GM20000 (cell line): Measurements from ENCODE around the gene TXNRD3.

ENCODE experiments used
- DNase-seq: peaks from one replicate; pipeline ENCODE4 v3.0.0; 2012; ENCODE audit warnings: low spot score
- CTCF ChIP-seq: IDR thresholded peaks from 2 replicates; pipeline ENCODE4 v1.5.1; 2012; ENCODE audit warnings: mild to moderate bottlenecking, control low read depth; ENCODE audit errors: extremely low read depth, missing control alignments

Gene TXNRD3

GRCh38 chr3:126657901-126658300 is 3.0 kb upstream of the TXNRD3 start:
- DNase-seq = no peak
- no peak for TF ChIP-seq CTCF

GRCh38 chr3:126656371-126657134 is 1.6 kb upstream of the TXNRD3 start:
- DNase-seq = no peak
- TF ChIP-seq CTCF = no peak

DNA sequence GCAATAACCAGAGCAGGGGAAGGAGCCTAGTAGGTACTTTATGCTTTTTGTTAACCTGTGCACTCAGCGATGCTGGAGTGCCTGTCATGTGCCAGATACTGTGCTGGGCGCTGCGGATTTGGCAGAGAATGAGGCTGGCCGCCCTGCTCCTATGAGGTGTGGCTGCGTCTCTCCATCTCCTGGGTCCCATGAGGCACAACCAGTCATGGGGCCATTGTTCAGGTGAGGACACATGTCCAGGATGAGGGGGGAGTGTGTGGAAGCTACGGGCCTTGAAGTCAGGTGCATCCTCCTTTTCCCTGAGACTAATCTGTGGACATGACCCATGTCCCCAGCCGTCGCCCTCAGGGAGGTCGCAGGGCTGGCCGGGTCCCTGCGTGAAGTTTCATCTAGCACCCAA is 963 bp upstream of the TXNRD3 start:
- TF ChIP-seq CTCF = no peak

DNA sequence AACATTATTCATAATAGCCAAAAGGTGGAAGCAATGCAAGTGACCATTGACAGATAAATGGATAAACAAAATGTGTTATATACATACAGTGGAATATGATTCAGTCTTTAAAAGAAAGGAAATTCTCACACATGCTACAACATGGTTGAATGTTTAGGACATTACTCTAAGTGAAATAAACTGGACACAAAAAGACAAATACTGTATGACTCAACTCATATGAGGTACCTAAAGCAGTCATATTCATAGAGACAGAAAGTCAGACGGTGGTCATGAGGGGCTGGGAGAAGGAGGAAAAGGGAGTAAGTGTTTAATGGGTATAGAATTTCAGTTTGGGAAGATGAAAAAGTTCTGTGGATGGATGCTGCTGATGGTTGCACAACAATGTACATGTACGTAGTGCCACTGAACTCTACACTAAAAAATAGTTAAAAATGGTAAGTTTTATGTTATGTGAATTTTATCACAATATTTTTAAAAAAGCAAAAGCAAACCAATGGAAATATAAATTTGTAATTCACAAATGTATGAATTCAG is 5.3 kb downstream of the TXNRD3 start:
- no peak for TF ChIP-seq CTCF
- DNase-seq = no peak

More for the DNA sequence above, 963 bp upstream of the TXNRD3 start:
- no peak for DNase-seq

DNA sequence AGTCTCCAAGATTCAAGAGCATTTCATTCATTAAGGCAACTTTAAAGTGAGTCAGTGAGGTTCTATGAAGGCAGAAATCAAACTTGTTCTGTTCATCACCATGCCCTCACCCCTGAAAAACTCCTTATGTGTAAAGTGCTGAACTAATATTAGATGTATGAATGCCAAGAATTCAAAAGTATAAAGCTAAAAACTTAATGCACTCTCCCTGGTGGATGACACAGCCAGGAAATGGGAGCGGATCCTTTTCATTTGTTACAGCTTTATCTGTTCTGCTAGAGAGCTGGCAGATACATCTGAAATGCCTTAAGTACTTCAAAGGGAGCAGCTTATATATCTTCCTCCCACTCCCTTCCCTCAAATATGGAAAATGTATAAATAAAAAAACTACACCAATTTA is 8.2 kb downstream of the TXNRD3 start:
- TF ChIP-seq CTCF = no peak
- DNase-seq = no peak

- DNase-seq = no peak
- TF ChIP-seq CTCF = no peak
These were observed 10.3 kb downstream of the TXNRD3 start for GRCh38 chr3:126644615-126645014.

GRCh38 chr3:126638790-126639189 is 16.1 kb downstream of the TXNRD3 start:
- no peak for DNase-seq
- no peak for TF ChIP-seq CTCF
